ENCODE data around the gene VAV2. TPM values are rescaled to one million over a fixed set of nuclear protein-coding genes. Genes with fewer than 3 reads are reported as not detected.
A peak's percentile ranks its signal among the peaks of the same experiment; 100 is the strongest.

The VAV2 gene
- total and polyA plus RNA-seq, 2 of the 4 experiments (the other 2 are of a cell fraction): 10.8 to 13.4 TPM

DNA sequence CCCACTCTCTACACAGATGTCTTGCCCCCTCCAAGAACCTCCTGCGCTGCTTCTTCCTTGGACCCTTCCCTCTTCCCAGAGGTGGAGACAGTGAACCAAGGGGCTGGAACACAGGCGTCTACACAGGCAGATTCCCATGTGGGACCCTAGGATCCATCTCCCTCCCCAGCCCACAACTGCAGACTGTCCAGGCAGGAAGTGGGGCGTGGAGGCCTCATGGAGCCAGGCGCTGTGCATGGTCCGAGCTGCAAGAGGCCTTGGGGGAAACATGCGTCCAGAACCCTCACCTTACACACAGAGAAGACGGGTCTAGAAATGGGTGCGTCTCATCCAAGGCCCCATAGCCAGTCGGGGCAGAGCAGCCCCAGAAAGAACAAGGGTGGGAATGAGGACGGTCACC is 117.5 kb downstream of the VAV2 start:
- H3K4me2 ChIP-seq (ENCODE audit: low read depth, low read length): no peak overlapping the region
- no peak overlapping the region; the same call in none of the 2 replicates for H4K91ac ChIP-seq (ENCODE audit: insufficient read depth, low read depth, low read length)
- no peak; the same call in 1 of the 2 replicates for ATAC-seq (ENCODE audit: low read depth)
- peak overlapping the region; percentile 74 for H2AK9ac ChIP-seq (replicated peaks; ENCODE audit: low read depth, low read length, poor library complexity)
- no peak overlapping the region for H3K4me3 ChIP-seq (ENCODE audit: insufficient read depth, low read depth, low read length)
- H3K18ac ChIP-seq (ENCODE audit: low read depth, low read length): no peak overlapping the region
- no peak for DNase-seq
- peak overlapping the region; percentile 41 for H3K4ac ChIP-seq (ENCODE audit: low read depth, low read length)
- peak overlapping the region; percentile 61 for H2AK5ac ChIP-seq (ENCODE audit: low read depth, low read length)
- dilution Hi-C loops (cut with HindIII; ENCODE audit: low sequenced_read_pairs, unreplicated experiment): no loop called here
- no peaks in the 10 kb centered on the region for H3K27me3 ChIP-seq (ENCODE audit: control insufficient read depth, insufficient read depth, low read length)
- H3K36me3 ChIP-seq (ENCODE audit: control insufficient read depth, insufficient read depth, low read length): no peaks in the 10 kb centered on the region
- 72% methylated on average over 4 of the region's 10 CpGs; no CpG with 5 or more reads in 1 of the 2 experiments for WGBS, 2 experiments (ENCODE audit: extremely low coverage in 2 of 2, insufficient read length in 1 of 2)
- peaks cover 11% of the 10 kb centered on the region for H3K9me1 ChIP-seq (ENCODE audit: insufficient read depth, low read length)
- BruUV-seq (replicated peaks): no TSS peak
- in situ Hi-C loops (cut with MboI; ENCODE audit: low sequenced_read_pairs): no loop called here
- H3K23ac ChIP-seq (ENCODE audit: low read depth, low read length): no peak overlapping the region
- peaks cover 55% of the 10 kb centered on the region for H4K20me1 ChIP-seq (ENCODE audit: insufficient read depth, low read length)
- no peak overlapping the region for H2BK15ac ChIP-seq (ENCODE audit: low read depth, low read length)
- POLR2A ChIA-PET (ENCODE audit: unreplicated experiment): no interaction called here
- peaks cover 17% of the 10 kb centered on the region for H3K4me1 ChIP-seq (ENCODE audit: control insufficient read depth, insufficient read depth, low read length)
- H3K56ac ChIP-seq (ENCODE audit: extremely low read depth, insufficient read depth, low read length): no peak overlapping the region
- H2BK120ac ChIP-seq (ENCODE audit: low read depth, low read length): peak overlapping the region; percentile 18; the same call in 1 of the 2 replicates
- peak overlapping the region; percentile 12 for H2AFZ ChIP-seq (replicated peaks; ENCODE audit: low read length, poor library complexity)
- CTCF ChIA-PET: no interaction called here
- no peaks in the 10 kb centered on the region for H3K9me3 ChIP-seq (ENCODE audit: control insufficient read depth, insufficient read depth, low read length)
- no peak overlapping the region for H3K27ac ChIP-seq (ENCODE audit: insufficient read depth, low read length)
- no peak overlapping the region for H2BK5ac ChIP-seq (ENCODE audit: low read depth, low read length, poor library complexity, severe bottlenecking)
- H4K5ac ChIP-seq (ENCODE audit: low read depth, low read length): no peak overlapping the region
- TF ChIP-seq MXI1 (IDR thresholded peaks at IDR 0.05; ENCODE audit: borderline replicate concordance, low read depth, low read length) (no peak), NFE2L2 (IDR thresholded peaks at IDR 0.05; ENCODE audit: low read depth, low read length) (no peak), MAZ (IDR thresholded peaks at IDR 0.05; ENCODE audit: borderline replicate concordance, low read depth, low read length) (no peak)
- TF ChIP-seq, protein P1, sequence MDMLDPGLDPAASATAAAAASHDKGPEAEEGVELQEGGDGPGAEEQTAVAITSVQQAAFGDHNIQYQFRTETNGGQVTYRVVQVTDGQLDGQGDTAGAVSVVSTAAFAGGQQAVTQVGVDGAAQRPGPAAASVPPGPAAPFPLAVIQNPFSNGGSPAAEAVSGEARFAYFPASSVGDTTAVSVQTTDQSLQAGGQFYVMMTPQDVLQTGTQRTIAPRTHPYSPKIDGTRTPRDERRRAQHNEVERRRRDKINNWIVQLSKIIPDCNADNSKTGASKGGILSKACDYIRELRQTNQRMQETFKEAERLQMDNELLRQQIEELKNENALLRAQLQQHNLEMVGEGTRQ (IDR thresholded peaks at IDR 0.05; ENCODE audit: low read depth, low read length): no peak
- intact Hi-C loops (cut with micrococcal nuclease): no loop called here
- H4K8ac ChIP-seq (ENCODE audit: low read depth in 2 of 2, low read length in 2 of 2): peak overlapping the region in 1 of 2 experiments; percentile 19; a peak in 1 of 4 replicates
- peak overlapping the region; percentile 29; the same call in 1 of the 2 replicates for H2BK20ac ChIP-seq (ENCODE audit: low read depth, low read length)
- H3K14ac ChIP-seq (replicated peaks; ENCODE audit: low read depth, low read length): no peak overlapping the region
- peaks cover 36 to 85% of the 10 kb centered on the region in 2 experiments for H3K79me1 ChIP-seq (ENCODE audit: low read depth in 1 of 2, low read length in 2 of 2)
- no peak overlapping the region for H3K9ac ChIP-seq (ENCODE audit: low read depth, low read length)
